Stimulated activated effector memory CD8-positive, alpha-beta T cell treated with anti-CD3 and anti-CD28 coated beads, Interleukin-12 subunit alpha, Interleukin-12 subunit beta, amount 100 ng/mL, for 72 hours (primary cell): Measurements from ENCODE around the gene PKN2.
"Not testable (repeated sequence)": the region's sequence is repeated elsewhere in the genome, so short reads cannot be mapped to it uniquely, and the experiment has no call there.

Source experiments
- ATAC-seq: fragments of 150-1000 bp; cut with Tn5 transposase; 2 replicates; pipeline ENCODE4 v1.10.0; 2021
- DNase-seq, 2 donors: peaks; one replicate each; pipeline ENCODE4 v3.0.0; 2021 to 2022; ENCODE audit warnings: low spot score in 2 of 2
- H3K27ac Mint-ChIP-seq: one replicate; pipeline ENCODE4 v1.8.0; 2022; ENCODE audit warnings: mild to moderate bottlenecking, mixed read lengths
- H3K36me3 Mint-ChIP-seq: one replicate; pipeline ENCODE4 v1.8.0; 2022; ENCODE audit warnings: mild to moderate bottlenecking, mixed read lengths
- H3K4me1 Mint-ChIP-seq: one replicate; pipeline ENCODE4 v1.8.0; 2022; ENCODE audit warnings: mixed read lengths
- H3K4me3 Mint-ChIP-seq: one replicate; pipeline ENCODE4 v1.8.0; 2022; ENCODE audit warnings: mild to moderate bottlenecking, mixed read lengths
- H3K9me3 Mint-ChIP-seq: one replicate; pipeline ENCODE4 v1.8.0; 2022; ENCODE audit warnings: mixed read lengths

PKN2 gene

GRCh38 chr1:88700425-88701013 is 16.4 kb downstream of the PKN2 start:
- Mint-ChIP-seq H3K9me3 (no peaks in the 10 kb centered on the region), H3K36me3 (peaks cover 18% of the 10 kb centered on the region), H3K27ac (no peak overlapping the region), H3K4me3 (no peak overlapping the region), H3K4me1 (peaks cover 17% of the 10 kb centered on the region)
- no peak for DNase-seq
- ATAC-seq, result no peak

GRCh38 chr1:88701275-88701674 is 17.2 kb downstream of the PKN2 start:
- ATAC-seq (no peak), DNase-seq (no peak)
- Mint-ChIP-seq H3K9me3 (no peaks in the 10 kb centered on the region), H3K4me3 (no peak overlapping the region), H3K4me1 (peaks cover 9% of the 10 kb centered on the region), H3K27ac (no peak overlapping the region), H3K36me3 (peaks cover 18% of the 10 kb centered on the region)

- H3K27ac Mint-ChIP-seq, result not testable (repeated sequence)
These were observed 17.7 kb downstream of the PKN2 start for GRCh38 chr1:88701793-88702192.

GRCh38 chr1:88708011-88708410 is 23.9 kb downstream of the PKN2 start:
- peaks cover 5% of the 10 kb centered on the region for H3K4me1 Mint-ChIP-seq
- ATAC-seq, result no peak

More at GRCh38 chr1:88701793-88702192, 17.7 kb downstream of the PKN2 start:
- not testable (repeated sequence) for H3K9me3 Mint-ChIP-seq, ATAC-seq, H3K4me1 Mint-ChIP-seq, DNase-seq, H3K4me3 Mint-ChIP-seq
- H3K36me3 Mint-ChIP-seq, result peaks cover 18% of the 10 kb centered on the region

GRCh38 chr1:88712907-88713306 is 28.8 kb downstream of the PKN2 start:
- DNase-seq, ATAC-seq, H3K27ac Mint-ChIP-seq, H3K4me3 Mint-ChIP-seq, H3K9me3 Mint-ChIP-seq: not testable (repeated sequence)
- Mint-ChIP-seq H3K36me3 (peaks cover 13% of the 10 kb centered on the region), H3K4me1 (peaks cover 40% of the 10 kb centered on the region)

More at GRCh38 chr1:88708011-88708410, 23.9 kb downstream of the PKN2 start:
- Mint-ChIP-seq H3K9me3 (no peaks in the 10 kb centered on the region), H3K36me3 (peaks cover 19% of the 10 kb centered on the region), H3K4me3 (no peak overlapping the region), H3K27ac (no peak overlapping the region)
- DNase-seq, result no peak

- H3K9me3 Mint-ChIP-seq, DNase-seq, H3K4me3 Mint-ChIP-seq, H3K27ac Mint-ChIP-seq, ATAC-seq, H3K36me3 Mint-ChIP-seq: not testable (repeated sequence)
- peaks cover 57% of the 10 kb centered on the region for H3K4me1 Mint-ChIP-seq
These were observed 32.5 kb downstream of the PKN2 start for GRCh38 chr1:88716571-88716970.

- H3K4me3 Mint-ChIP-seq, result no peak overlapping the region
- DNase-seq (no peak), ATAC-seq (no peak)
- H3K9me3 Mint-ChIP-seq, result no peaks in the 10 kb centered on the region
- H3K4me1 Mint-ChIP-seq, result peaks cover 50% of the 10 kb centered on the region
- H3K36me3 Mint-ChIP-seq, result no peaks in the 10 kb centered on the region
- peak overlapping the region; percentile 68 for H3K27ac Mint-ChIP-seq
These were observed 38.4 kb downstream of the PKN2 start for GRCh38 chr1:88722492-88722891.

- no peak overlapping the region for H3K27ac Mint-ChIP-seq
- H3K4me1 Mint-ChIP-seq, result peaks cover 34% of the 10 kb centered on the region
- H3K4me3 Mint-ChIP-seq, result no peak overlapping the region
- ATAC-seq (no peak), DNase-seq (no peak)
- H3K9me3 Mint-ChIP-seq, result no peaks in the 10 kb centered on the region
- H3K36me3 Mint-ChIP-seq, result peaks cover 19% of the 10 kb centered on the region
These were observed 42.6 kb downstream of the PKN2 start for GRCh38 chr1:88726697-88727096.

- peaks cover 19% of the 10 kb centered on the region for H3K36me3 Mint-ChIP-seq
- no peak overlapping the region for H3K4me3 Mint-ChIP-seq
- H3K4me1 Mint-ChIP-seq, result peaks cover 34% of the 10 kb centered on the region
- H3K27ac Mint-ChIP-seq, result no peak overlapping the region
- ATAC-seq, result no peak
- no peaks in the 10 kb centered on the region for H3K9me3 Mint-ChIP-seq
- no peak for DNase-seq
These were observed 43.1 kb downstream of the PKN2 start for GRCh38 chr1:88727205-88727604.

GRCh38 chr1:88729297-88729696 is 45.2 kb downstream of the PKN2 start:
- peaks cover 27% of the 10 kb centered on the region for H3K4me1 Mint-ChIP-seq
- no peak overlapping the region for H3K4me3 Mint-ChIP-seq
- no peak overlapping the region for H3K27ac Mint-ChIP-seq
- DNase-seq, result no peak
- peaks cover 19% of the 10 kb centered on the region for H3K36me3 Mint-ChIP-seq
- no peak for ATAC-seq
- no peaks in the 10 kb centered on the region for H3K9me3 Mint-ChIP-seq

GRCh38 chr1:88730132-88730675 is 46.1 kb downstream of the PKN2 start:
- ATAC-seq (no peak), DNase-seq (no peak)
- Mint-ChIP-seq H3K4me1 (peaks cover 26% of the 10 kb centered on the region), H3K4me3 (no peak overlapping the region), H3K36me3 (peaks cover 19% of the 10 kb centered on the region), H3K9me3 (peaks cover 4% of the 10 kb centered on the region), H3K27ac (no peak overlapping the region)

GRCh38 chr1:88730995-88731394 is 46.9 kb downstream of the PKN2 start:
- no peak for DNase-seq
- peaks cover 19% of the 10 kb centered on the region for H3K36me3 Mint-ChIP-seq
- ATAC-seq, result no peak
- peaks cover 8% of the 10 kb centered on the region for H3K9me3 Mint-ChIP-seq
- no peak overlapping the region for H3K4me3 Mint-ChIP-seq
- no peak overlapping the region for H3K27ac Mint-ChIP-seq
- H3K4me1 Mint-ChIP-seq, result peaks cover 26% of the 10 kb centered on the region

GRCh38 chr1:88731475-88732269 is 47.6 kb downstream of the PKN2 start:
- DNase-seq (no peak), ATAC-seq (no peak)
- Mint-ChIP-seq H3K4me3 (no peak overlapping the region), H3K4me1 (peaks cover 22% of the 10 kb centered on the region), H3K36me3 (peaks cover 19% of the 10 kb centered on the region), H3K9me3 (peaks cover 10% of the 10 kb centered on the region), H3K27ac (no peak overlapping the region)

- no peak overlapping the region for H3K4me3 Mint-ChIP-seq
- H3K4me1 Mint-ChIP-seq, result peaks cover 24% of the 10 kb centered on the region
- H3K36me3 Mint-ChIP-seq, result no peaks in the 10 kb centered on the region
- no peak overlapping the region for H3K27ac Mint-ChIP-seq
- ATAC-seq (no peak), DNase-seq (no peak)
- peaks cover 10% of the 10 kb centered on the region for H3K9me3 Mint-ChIP-seq
These were observed 51.3 kb downstream of the PKN2 start for GRCh38 chr1:88735382-88735781.

GRCh38 chr1:88735909-88736308 is 51.8 kb downstream of the PKN2 start:
- H3K4me1 Mint-ChIP-seq, result peaks cover 26% of the 10 kb centered on the region
- ATAC-seq (no peak), DNase-seq (no peak)
- peaks cover 10% of the 10 kb centered on the region for H3K9me3 Mint-ChIP-seq
- no peak overlapping the region for H3K4me3 Mint-ChIP-seq
- no peak overlapping the region for H3K27ac Mint-ChIP-seq
- peaks cover 4% of the 10 kb centered on the region for H3K36me3 Mint-ChIP-seq
